8988T (cell line): ENCODE data around the gene PTPRN2.
"Not testable (repeated sequence)": the region's sequence is repeated elsewhere in the genome, so short reads cannot be mapped to it uniquely, and the experiment has no call there.

Experiments
- DNase-seq: peaks from one replicate; pipeline ENCODE4 v3.0.0; 2011

The PTPRN2 gene

DNA sequence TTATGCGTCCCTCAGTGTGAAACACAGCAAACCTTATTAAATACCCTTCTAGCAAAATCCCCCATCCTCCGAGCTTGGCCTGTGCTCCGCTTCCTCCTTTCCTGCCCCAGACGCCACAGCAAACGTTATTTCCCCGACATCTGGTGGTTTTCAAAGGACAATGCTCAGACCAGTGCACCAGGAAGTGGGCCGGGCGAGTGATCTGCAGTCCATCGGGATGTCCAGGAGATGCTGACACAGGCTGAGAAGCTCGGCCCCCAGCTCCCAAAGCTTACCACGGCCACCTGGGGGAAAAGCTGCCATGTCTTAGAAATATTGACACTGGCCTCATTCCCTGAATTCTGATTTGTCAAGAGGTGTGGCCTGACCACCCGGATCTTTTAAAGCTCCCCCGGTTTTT, 129.5 kb downstream of the PTPRN2 start:
- DNase-seq, result no peak

- not testable (repeated sequence) for DNase-seq
Measured at GRCh38 chr7:158457586-158457985, 130.0 kb downstream of the PTPRN2 start.

- DNase-seq, result no peak
Measured at GRCh38 chr7:158454631-158455030, 133.0 kb downstream of the PTPRN2 start.

GRCh38 chr7:158453663-158454062, 134.0 kb downstream of the PTPRN2 start:
- no peak for DNase-seq

- DNase-seq, result no peak
Measured at GRCh38 chr7:158452331-158452730, 135.3 kb downstream of the PTPRN2 start.

- DNase-seq, result no peak
Measured at GRCh38 chr7:158450476-158451124, 137.0 kb downstream of the PTPRN2 start.

DNA sequence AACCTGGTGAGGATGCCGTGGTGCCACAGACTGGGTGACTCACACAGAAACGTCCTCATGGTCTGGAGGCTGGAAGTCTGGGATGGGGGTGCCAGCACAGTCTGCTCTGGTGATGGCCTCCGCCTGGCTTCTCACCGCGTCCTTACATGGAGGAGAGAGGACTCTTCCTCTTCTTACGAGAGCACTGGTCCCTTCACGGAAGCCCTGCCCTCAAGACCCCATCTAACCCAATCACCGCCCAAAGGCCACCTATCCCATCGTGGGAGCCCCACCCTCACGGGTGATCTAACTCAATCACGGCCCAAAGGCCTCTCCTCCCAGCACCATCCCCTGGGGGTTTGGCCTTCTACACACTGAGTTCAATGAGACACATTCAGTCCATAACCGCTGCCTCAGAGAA, 137.7 kb downstream of the PTPRN2 start:
- DNase-seq, result no peak

DNA sequence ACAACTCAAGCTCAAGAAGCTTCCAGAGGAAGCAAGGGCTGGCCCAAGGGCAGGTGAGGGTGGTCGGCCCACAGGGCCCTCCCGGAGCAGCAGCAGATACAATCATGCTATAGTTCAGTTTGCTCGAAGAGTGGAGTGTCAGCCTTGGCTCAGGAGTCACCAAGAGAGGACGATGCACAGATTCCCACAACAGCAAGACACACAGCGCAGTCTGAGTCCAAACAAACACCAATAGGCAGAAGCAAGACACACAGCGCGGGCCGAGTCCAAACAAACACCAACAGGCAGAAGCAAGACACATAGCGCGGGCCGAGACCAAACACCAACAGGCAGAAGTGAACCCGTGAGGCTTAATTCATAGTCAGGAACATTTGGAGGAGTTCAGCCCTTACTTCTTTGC, 138.4 kb downstream of the PTPRN2 start:
- no peak for DNase-seq

GRCh38 chr7:158448430-158449100, 139.1 kb downstream of the PTPRN2 start:
- no peak for DNase-seq

- no peak for DNase-seq
Measured at GRCh38 chr7:158447506-158448171, 140.0 kb downstream of the PTPRN2 start.

- no peak for DNase-seq
Measured at GRCh38 chr7:158447151-158447505, 140.5 kb downstream of the PTPRN2 start.

DNA sequence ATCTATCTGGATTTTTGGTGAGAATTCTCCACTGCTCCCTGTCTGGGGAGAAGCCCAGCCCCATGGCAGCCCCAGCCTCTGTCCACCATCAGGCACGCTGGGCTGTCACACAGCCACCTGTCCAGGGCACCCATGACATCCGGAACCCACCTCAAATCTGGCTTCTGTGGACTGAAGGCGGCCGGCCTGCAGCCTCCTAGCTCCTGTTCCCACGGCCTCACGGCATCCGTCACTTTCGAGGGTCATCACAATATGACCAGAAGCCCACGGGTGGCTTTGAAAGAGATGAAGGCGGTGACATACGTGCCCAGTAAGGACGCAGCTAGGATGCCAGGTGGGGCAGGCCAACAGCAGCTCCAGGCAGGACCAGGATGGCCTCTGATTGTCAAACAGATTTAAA, 140.9 kb downstream of the PTPRN2 start:
- DNase-seq, result no peak

- DNase-seq, result no peak
Measured at GRCh38 chr7:158446281-158446680, 141.3 kb downstream of the PTPRN2 start.

- no peak for DNase-seq
Measured at GRCh38 chr7:158445421-158446175, 142.0 kb downstream of the PTPRN2 start.

DNA sequence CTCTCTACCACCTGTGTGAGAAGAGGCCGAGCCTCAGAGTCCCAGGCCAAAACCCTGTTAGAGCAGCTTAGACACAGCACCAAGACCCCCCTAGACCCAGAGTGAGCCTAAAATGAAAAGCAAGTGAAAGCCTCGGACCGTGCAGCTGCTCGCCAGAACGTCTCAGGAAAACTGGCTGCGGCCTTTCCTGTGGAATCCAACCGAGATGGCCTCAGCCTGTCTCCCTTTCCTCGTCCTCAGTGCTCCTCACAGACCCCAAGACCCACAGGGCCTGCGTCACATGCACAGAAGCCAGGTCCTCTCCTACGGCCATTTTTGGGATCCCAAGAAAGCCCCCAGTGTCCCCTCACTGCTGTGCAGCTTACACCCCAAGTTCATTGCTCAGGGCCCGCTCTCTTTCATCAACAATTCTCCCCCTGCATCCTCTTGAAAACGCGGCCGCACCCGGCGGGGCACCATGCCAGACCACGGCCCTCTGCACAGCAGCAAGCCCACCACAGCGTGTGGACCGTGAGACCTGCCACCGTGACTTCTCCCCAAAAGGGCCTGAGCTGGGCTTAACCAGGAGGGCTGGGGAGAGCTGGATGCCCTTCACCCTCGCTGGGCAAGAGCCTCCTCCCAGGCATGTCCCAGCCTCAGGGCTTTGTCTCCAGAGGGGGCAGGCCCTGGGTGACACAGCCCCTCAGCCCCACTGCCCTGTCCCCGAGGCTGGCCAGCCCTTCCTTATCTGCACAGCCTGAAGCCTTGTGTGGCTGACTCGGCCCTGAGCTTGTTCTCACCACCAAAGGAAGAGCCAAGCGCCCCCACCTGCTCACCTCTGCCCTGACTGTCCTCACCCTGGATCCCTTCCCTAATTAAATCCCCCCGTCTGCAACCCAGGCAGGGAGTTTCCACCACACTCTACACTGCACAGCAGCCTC, 142.9 kb downstream of the PTPRN2 start:
- no peak for DNase-seq

GRCh38 chr7:158443688-158444483, 143.7 kb downstream of the PTPRN2 start:
- DNase-seq, result no peak

GRCh38 chr7:158443014-158443687, 144.5 kb downstream of the PTPRN2 start:
- DNase-seq, result no peak

GRCh38 chr7:158442260-158442659, 145.4 kb downstream of the PTPRN2 start:
- no peak for DNase-seq

GRCh38 chr7:158439035-158439434, 148.6 kb downstream of the PTPRN2 start:
- no peak for DNase-seq

GRCh38 chr7:158432369-158433341, 155.0 kb downstream of the PTPRN2 start:
- DNase-seq, result no peak
